ENCODE results near the gene SLC26A9. TPM values are rescaled to one million over a fixed set of nuclear protein-coding genes. Genes with fewer than 3 reads are reported as not detected.

Gene SLC26A9
- total RNA-seq, 1 experiment from 2014 or later = not detected

- TF ChIP-seq CTCF (conservative IDR thresholded peaks at IDR 0.05; ENCODE audit: low read depth, low read length) = no peak
- TF ChIP-seq EZH2 (IDR thresholded peaks at IDR 0.05; ENCODE audit: borderline replicate concordance, low read depth, low read length, poor library complexity, severe bottlenecking) = no peak
- CTCF ChIA-PET = no interaction called here
- Histone ChIP-seq H3K4me1 (ENCODE audit: insufficient read depth, low read length, poor library complexity, severe bottlenecking) (no peaks in the 10 kb centered on the region), H3K27me3 (replicated peaks; ENCODE audit: insufficient read depth, low read depth, low read length, poor library complexity) (peaks cover 38% of the 10 kb centered on the region), H3K36me3 (ENCODE audit: insufficient read depth, low read length, poor library complexity, severe bottlenecking) (no peaks in the 10 kb centered on the region), H3K9me3 (ENCODE audit: low read depth, low read length, poor library complexity, severe bottlenecking) (no peaks in the 10 kb centered on the region), H3K4me3 (ENCODE audit: low read depth, low read length, poor library complexity, severe bottlenecking) (no peak overlapping the region), H3K27ac (ENCODE audit: low read depth, low read length, poor library complexity, severe bottlenecking) (no peak overlapping the region)
- intact Hi-C loops (cut with micrococcal nuclease; ENCODE audit: unreplicated experiment) = no loop called here
- POLR2A ChIA-PET (ENCODE audit: low non-redundant PET) = no interaction called here
- no TSS peak for BruUV-seq (replicated peaks)
- no peak for DNase-seq (ENCODE audit: low spot score)
Measured at GRCh38 chr1:205944525-205944924, 1.3 kb upstream of the SLC26A9 start.

- H3K4me3 ChIP-seq (ENCODE audit: low read depth, low read length, poor library complexity, severe bottlenecking) = no peak overlapping the region
- BruUV-seq (replicated peaks) = no TSS peak
- CTCF ChIA-PET = interaction anchor here (1.6 kb wide), 1 partner anchor 35 kb away, joined by 4 read pairs; no protein-coding TSS in a partner anchor
- TF ChIP-seq EZH2 (IDR thresholded peaks at IDR 0.05; ENCODE audit: borderline replicate concordance, low read depth, low read length, poor library complexity, severe bottlenecking) (no peak), CTCF (conservative IDR thresholded peaks at IDR 0.05; ENCODE audit: low read depth, low read length) (no peak)
- intact Hi-C loops (cut with micrococcal nuclease; ENCODE audit: unreplicated experiment) = no loop called here
- H3K27me3 ChIP-seq (replicated peaks; ENCODE audit: insufficient read depth, low read depth, low read length, poor library complexity) = peaks cover 38% of the 10 kb centered on the region
- DNase-seq (ENCODE audit: low spot score) = no peak
- no peaks in the 10 kb centered on the region for H3K36me3 ChIP-seq (ENCODE audit: insufficient read depth, low read length, poor library complexity, severe bottlenecking)
- H3K4me1 ChIP-seq (ENCODE audit: insufficient read depth, low read length, poor library complexity, severe bottlenecking) = no peaks in the 10 kb centered on the region
- no peak overlapping the region for H3K27ac ChIP-seq (ENCODE audit: low read depth, low read length, poor library complexity, severe bottlenecking)
- no peaks in the 10 kb centered on the region for H3K9me3 ChIP-seq (ENCODE audit: low read depth, low read length, poor library complexity, severe bottlenecking)
- POLR2A ChIA-PET (ENCODE audit: low non-redundant PET) = no interaction called here
Measured at GRCh38 chr1:205942631-205943159, 561 bp downstream of the SLC26A9 start.

GRCh38 chr1:205940710-205941109 lies 2.5 kb downstream of the SLC26A9 start:
- no TSS peak for BruUV-seq (replicated peaks)
- H3K9me3 ChIP-seq (ENCODE audit: low read depth, low read length, poor library complexity, severe bottlenecking) = no peaks in the 10 kb centered on the region
- POLR2A ChIA-PET (ENCODE audit: low non-redundant PET) = no interaction called here
- TF ChIP-seq CTCF (conservative IDR thresholded peaks at IDR 0.05; ENCODE audit: low read depth, low read length) = no peak
- no peak for TF ChIP-seq EZH2 (IDR thresholded peaks at IDR 0.05; ENCODE audit: borderline replicate concordance, low read depth, low read length, poor library complexity, severe bottlenecking)
- no peaks in the 10 kb centered on the region for H3K4me1 ChIP-seq (ENCODE audit: insufficient read depth, low read length, poor library complexity, severe bottlenecking)
- H3K27me3 ChIP-seq (replicated peaks; ENCODE audit: insufficient read depth, low read depth, low read length, poor library complexity) = peaks cover 24% of the 10 kb centered on the region
- intact Hi-C loops (cut with micrococcal nuclease; ENCODE audit: unreplicated experiment) = no loop called here
- CTCF ChIA-PET = no interaction called here
- no peak overlapping the region for H3K27ac ChIP-seq (ENCODE audit: low read depth, low read length, poor library complexity, severe bottlenecking)
- no peak overlapping the region for H3K4me3 ChIP-seq (ENCODE audit: low read depth, low read length, poor library complexity, severe bottlenecking)
- no peak for DNase-seq (ENCODE audit: low spot score)
- no peaks in the 10 kb centered on the region for H3K36me3 ChIP-seq (ENCODE audit: insufficient read depth, low read length, poor library complexity, severe bottlenecking)

Data from A673 (cell line).